IPS-15b (cell line): ENCODE results near the gene MIEN1.
"Not testable (repeated sequence)": the region's sequence is repeated elsewhere in the genome, so short reads cannot be mapped to it uniquely, and the experiment has no call there.

Experiments used
- H3K27me3 ChIP-seq: one replicate; pipeline ENCODE4 v1.6.1; 2013; ENCODE audit warnings: low read length; ENCODE audit not compliant: control insufficient read depth, insufficient read depth
- H3K36me3 ChIP-seq: one replicate; pipeline ENCODE4 v1.6.1; 2013; ENCODE audit warnings: low read length; ENCODE audit not compliant: control insufficient read depth, insufficient read depth
- H3K4me1 ChIP-seq: one replicate; pipeline ENCODE4 v1.6.1; 2013; ENCODE audit warnings: mild to moderate bottlenecking, low read length; ENCODE audit not compliant: control insufficient read depth, insufficient read depth
- H3K4me3 ChIP-seq: one replicate; pipeline ENCODE4 v1.5.1; 2013; ENCODE audit warnings: low read depth, low read length
- H3K9ac ChIP-seq: one replicate; pipeline ENCODE4 v1.6.1; 2013; ENCODE audit warnings: low read depth, mild to moderate bottlenecking, low read length
- H3K9me3 ChIP-seq: one replicate; pipeline ENCODE4 v1.6.1; 2013; ENCODE audit warnings: mild to moderate bottlenecking, low read length; ENCODE audit not compliant: control insufficient read depth, insufficient read depth

Gene MIEN1

GRCh38 chr17:39753514-39754160, 23.3 kb upstream of the MIEN1 start:
- Histone ChIP-seq H3K4me3 (peak overlapping the region; percentile 68), H3K9me3 (no peaks in the 10 kb centered on the region), H3K27me3 (peaks cover 6% of the 10 kb centered on the region), H3K4me1 (peaks cover 13% of the 10 kb centered on the region), H3K36me3 (no peaks in the 10 kb centered on the region), H3K9ac (peak overlapping the region; percentile 37)

GRCh38 chr17:39752241-39752881, 22.0 kb upstream of the MIEN1 start:
- Histone ChIP-seq H3K9ac (peak overlapping the region; percentile 24), H3K36me3 (no peaks in the 10 kb centered on the region), H3K9me3 (no peaks in the 10 kb centered on the region), H3K4me3 (no peak overlapping the region), H3K27me3 (peaks cover 3% of the 10 kb centered on the region), H3K4me1 (peaks cover 12% of the 10 kb centered on the region)

- H3K27me3 ChIP-seq = peaks cover 3% of the 10 kb centered on the region
- H3K4me3 ChIP-seq = no peak overlapping the region
- no peak overlapping the region for H3K9ac ChIP-seq
- peaks cover 12% of the 10 kb centered on the region for H3K4me1 ChIP-seq
- no peaks in the 10 kb centered on the region for H3K36me3 ChIP-seq
- no peaks in the 10 kb centered on the region for H3K9me3 ChIP-seq
Measured at GRCh38 chr17:39751637-39752036, 21.3 kb upstream of the MIEN1 start.

GRCh38 chr17:39751016-39751543, 20.7 kb upstream of the MIEN1 start:
- Histone ChIP-seq H3K4me1 (peaks cover 8% of the 10 kb centered on the region), H3K36me3 (peaks cover 1% of the 10 kb centered on the region), H3K4me3 (no peak overlapping the region), H3K9me3 (no peaks in the 10 kb centered on the region), H3K27me3 (no peaks in the 10 kb centered on the region), H3K9ac (no peak overlapping the region)

GRCh38 chr17:39750131-39751015, 20.0 kb upstream of the MIEN1 start:
- Histone ChIP-seq H3K27me3 (no peaks in the 10 kb centered on the region), H3K4me1 (peaks cover 3% of the 10 kb centered on the region)

GRCh38 chr17:39748444-39749034, 18.2 kb upstream of the MIEN1 start:
- not testable (repeated sequence) for H3K9ac ChIP-seq, H3K4me1 ChIP-seq, H3K9me3 ChIP-seq, H3K27me3 ChIP-seq, H3K4me3 ChIP-seq
- H3K36me3 ChIP-seq = peaks cover 26% of the 10 kb centered on the region

More at GRCh38 chr17:39750131-39751015, 20.0 kb upstream of the MIEN1 start:
- no peak overlapping the region for H3K4me3 ChIP-seq
- H3K36me3 ChIP-seq = peaks cover 8% of the 10 kb centered on the region
- H3K9me3 ChIP-seq = no peaks in the 10 kb centered on the region
- H3K9ac ChIP-seq = no peak overlapping the region

- Histone ChIP-seq H3K4me1 (peaks cover 3% of the 10 kb centered on the region), H3K27me3 (no peaks in the 10 kb centered on the region)
Measured at GRCh38 chr17:39747745-39748144, 17.4 kb upstream of the MIEN1 start.

GRCh38 chr17:39746145-39746461, 15.8 kb upstream of the MIEN1 start:
- Histone ChIP-seq H3K36me3 (peaks cover 43% of the 10 kb centered on the region), H3K9ac (no peak overlapping the region), H3K9me3 (no peaks in the 10 kb centered on the region), H3K4me3 (no peak overlapping the region), H3K27me3 (no peaks in the 10 kb centered on the region), H3K4me1 (peaks cover 4% of the 10 kb centered on the region)

More at GRCh38 chr17:39747745-39748144, 17.4 kb upstream of the MIEN1 start:
- no peaks in the 10 kb centered on the region for H3K9me3 ChIP-seq
- H3K4me3 ChIP-seq = no peak overlapping the region
- H3K9ac ChIP-seq = no peak overlapping the region
- H3K36me3 ChIP-seq = peaks cover 34% of the 10 kb centered on the region

GRCh38 chr17:39745335-39746144, 15.2 kb upstream of the MIEN1 start:
- H3K27me3 ChIP-seq = no peaks in the 10 kb centered on the region
- peaks cover 4% of the 10 kb centered on the region for H3K4me1 ChIP-seq
- no peaks in the 10 kb centered on the region for H3K9me3 ChIP-seq
- no peak overlapping the region for H3K9ac ChIP-seq
- peaks cover 43% of the 10 kb centered on the region for H3K36me3 ChIP-seq
- H3K4me3 ChIP-seq = no peak overlapping the region

GRCh38 chr17:39744836-39745215, 14.5 kb upstream of the MIEN1 start:
- peaks cover 4% of the 10 kb centered on the region for H3K4me1 ChIP-seq

More at GRCh38 chr17:39744836-39745215, 14.5 kb upstream of the MIEN1 start:
- Histone ChIP-seq H3K27me3 (no peaks in the 10 kb centered on the region), H3K36me3 (peaks cover 43% of the 10 kb centered on the region), H3K9ac (no peak overlapping the region), H3K4me3 (no peak overlapping the region), H3K9me3 (no peaks in the 10 kb centered on the region)
